KOPT-K1 (cell line): Measurements from ENCODE around the gene NFYB.
"Not testable (repeated sequence)": the region's sequence is repeated elsewhere in the genome, so short reads cannot be mapped to it uniquely, and the experiment has no call there.

Source experiments
- H3K27ac ChIP-seq: fragments of 200-600 bp; sonication (generic); 2 replicates; pipeline ENCODE4 v1.5.1; 2016; ENCODE audit warnings: antibody characterized with exemption, mild to moderate bottlenecking, low read depth, low read length; ENCODE audit not compliant: poor library complexity, severe bottlenecking
- H3K36me3 ChIP-seq: fragments of 200-600 bp; sonication (generic); 2 replicates; pipeline ENCODE4 v1.5.1; 2017; ENCODE audit warnings: antibody characterized with exemption, mild to moderate bottlenecking, low read length, moderate library complexity; ENCODE audit not compliant: insufficient read depth
- H3K9me3 ChIP-seq: fragments of 200-600 bp; sonication (generic); 2 replicates; pipeline ENCODE4 v1.5.1; 2017; ENCODE audit warnings: antibody characterized with exemption, low read length, mild to moderate bottlenecking; ENCODE audit not compliant: insufficient read depth, poor library complexity, severe bottlenecking

The NFYB gene

DNA sequence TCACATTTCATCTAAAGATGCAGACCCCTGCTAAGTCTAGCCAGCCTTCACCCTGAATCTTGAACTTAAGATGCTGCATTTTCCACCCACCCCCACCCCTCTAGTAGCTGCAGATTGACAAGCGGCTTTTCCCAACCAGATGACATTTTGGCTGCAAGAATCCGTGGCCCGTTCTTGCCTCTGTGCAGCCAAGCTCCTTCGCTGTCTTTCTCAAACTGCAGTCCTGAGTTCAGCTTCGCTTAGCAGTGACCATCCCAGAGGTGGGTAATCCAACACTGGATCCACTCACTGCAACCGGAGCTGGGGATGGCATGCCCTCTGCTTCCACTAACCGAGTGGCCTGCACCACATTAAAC is 765 bp upstream of the NFYB start:
- peak overlapping the region; percentile 72 for H3K27ac ChIP-seq
- peaks cover 16% of the 10 kb centered on the region for H3K36me3 ChIP-seq
- H3K9me3 ChIP-seq, result peaks cover under 1% of the 10 kb centered on the region

- H3K27ac ChIP-seq, result peak overlapping the region; percentile 92
- no peaks in the 10 kb centered on the region for H3K9me3 ChIP-seq
- peaks cover 31% of the 10 kb centered on the region for H3K36me3 ChIP-seq
Measured at GRCh38 chr12:104137001-104137901, 759 bp downstream of the NFYB start.

DNA sequence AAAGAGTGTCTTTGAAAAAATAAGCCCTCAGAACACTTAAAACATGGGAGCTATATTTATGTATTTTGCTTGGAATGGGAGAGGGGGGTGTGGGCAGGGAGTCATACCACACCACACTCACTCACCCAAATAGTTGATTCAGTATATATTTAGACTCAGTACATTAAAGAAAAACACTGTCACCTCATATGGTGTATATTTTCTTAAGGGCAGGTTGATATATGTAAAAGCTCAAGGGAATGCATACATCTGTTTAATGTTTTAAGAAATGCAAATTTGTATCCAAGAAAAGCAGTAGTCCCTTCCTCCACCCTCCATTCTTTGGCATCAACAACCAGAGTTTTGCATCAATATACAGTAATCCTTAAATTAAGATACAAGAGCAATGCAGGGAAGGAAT is 1.4 kb downstream of the NFYB start:
- Histone ChIP-seq H3K36me3 (peaks cover 38% of the 10 kb centered on the region), H3K27ac (peak overlapping the region; percentile 92), H3K9me3 (no peaks in the 10 kb centered on the region)

GRCh38 chr12:104134882-104135281 is 3.1 kb downstream of the NFYB start:
- peaks cover 55% of the 10 kb centered on the region for H3K36me3 ChIP-seq

DNA sequence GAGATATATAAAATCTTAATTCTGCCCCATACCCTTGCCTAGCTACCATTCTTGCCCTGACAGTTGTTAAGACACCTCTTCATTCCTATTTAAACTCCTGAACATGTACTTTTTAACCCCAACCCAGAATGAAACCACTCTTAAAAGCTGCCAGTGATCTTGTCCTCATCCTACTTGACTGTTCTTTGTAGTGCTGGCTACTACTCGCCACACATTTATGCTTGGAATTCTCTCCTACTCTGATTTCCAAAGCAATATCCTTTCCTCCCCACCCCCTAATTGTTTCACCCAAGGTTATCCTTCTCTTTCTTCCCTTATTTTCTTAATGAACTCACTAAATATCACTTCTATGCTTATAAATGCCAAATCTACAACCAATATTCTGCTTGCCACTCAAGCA is 4.1 kb downstream of the NFYB start:
- Histone ChIP-seq H3K36me3 (peaks cover 65% of the 10 kb centered on the region), H3K27ac (no peak overlapping the region), H3K9me3 (no peaks in the 10 kb centered on the region)

More at GRCh38 chr12:104134882-104135281, 3.1 kb downstream of the NFYB start:
- Histone ChIP-seq H3K27ac (no peak overlapping the region), H3K9me3 (no peaks in the 10 kb centered on the region)

DNA sequence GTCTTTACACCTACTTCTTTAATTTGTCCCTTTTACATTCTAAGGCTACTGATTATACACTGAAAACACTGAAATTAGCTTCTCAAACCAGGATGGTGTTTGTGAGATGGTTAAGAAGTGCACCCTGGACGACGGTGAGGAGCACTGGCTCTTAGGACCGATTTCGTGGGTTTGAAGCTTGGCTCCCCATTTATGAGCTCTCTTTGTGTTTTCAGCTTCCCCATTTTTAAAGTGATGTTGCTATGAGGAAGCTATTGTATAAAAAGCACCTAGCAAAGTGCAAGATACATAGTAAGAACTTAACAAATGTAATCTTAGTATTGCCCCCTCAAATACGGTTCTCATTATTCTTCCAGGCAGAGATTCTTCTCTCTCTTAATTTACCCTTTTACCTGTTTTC is 4.7 kb downstream of the NFYB start:
- Histone ChIP-seq H3K27ac (no peak overlapping the region), H3K9me3 (no peaks in the 10 kb centered on the region), H3K36me3 (peaks cover 70% of the 10 kb centered on the region)

DNA sequence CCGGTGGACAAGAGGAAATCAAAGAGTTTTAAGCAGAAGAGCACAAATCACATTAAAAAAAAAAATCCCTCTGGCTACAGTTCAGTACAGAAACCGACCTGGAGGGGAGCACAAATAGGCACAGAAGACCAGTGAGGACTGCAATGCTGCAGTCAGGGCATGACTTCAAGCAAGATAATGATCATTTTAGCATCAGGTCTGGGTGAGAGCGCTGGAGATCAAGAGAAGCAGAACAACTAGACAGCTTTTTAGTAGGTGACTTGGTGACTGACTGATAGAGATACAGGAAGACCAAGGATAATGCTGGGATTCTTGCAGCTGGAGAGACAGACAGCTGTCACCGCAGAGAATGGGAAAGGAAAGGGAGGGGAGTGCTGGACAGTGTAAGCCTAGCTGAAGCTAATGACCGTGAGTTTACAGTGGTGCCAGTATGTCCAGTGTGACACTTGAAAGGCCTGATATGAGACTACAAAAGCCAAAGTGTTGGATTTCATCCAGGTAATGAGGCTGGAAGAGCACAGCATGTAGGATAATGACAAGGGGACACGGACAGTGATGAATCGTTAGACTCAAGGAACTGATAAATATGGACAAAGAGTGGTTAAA is 5.6 kb downstream of the NFYB start:
- H3K36me3 ChIP-seq, result peaks cover 79% of the 10 kb centered on the region
- H3K9me3 ChIP-seq, result no peaks in the 10 kb centered on the region
- no peak overlapping the region for H3K27ac ChIP-seq

- Histone ChIP-seq H3K27ac (no peak overlapping the region), H3K36me3 (peaks cover 87% of the 10 kb centered on the region)
Measured at GRCh38 chr12:104131609-104132008, 6.4 kb downstream of the NFYB start.

DNA sequence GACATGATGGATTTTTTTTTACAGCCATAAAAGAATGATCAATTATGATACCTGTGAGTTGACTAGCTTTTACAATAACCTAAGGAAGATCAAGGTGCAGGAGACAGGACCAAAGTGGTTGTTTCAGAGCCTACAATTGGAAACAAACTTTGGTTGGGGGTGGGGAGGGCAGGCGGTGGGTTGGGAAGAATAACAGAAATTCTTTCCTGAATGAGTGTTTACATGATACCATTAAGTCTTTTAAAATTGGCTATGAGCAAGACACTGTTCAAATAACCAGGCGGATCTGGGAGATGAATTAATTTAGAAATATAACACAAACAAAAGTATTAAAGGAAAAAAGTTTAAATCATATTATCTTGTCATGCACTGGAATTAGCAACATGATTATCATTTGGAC is 7.2 kb downstream of the NFYB start:
- Histone ChIP-seq H3K9me3 (no peaks in the 10 kb centered on the region), H3K27ac (no peak overlapping the region), H3K36me3 (peaks cover 96% of the 10 kb centered on the region)

More at GRCh38 chr12:104131609-104132008, 6.4 kb downstream of the NFYB start:
- H3K9me3 ChIP-seq, result no peaks in the 10 kb centered on the region

DNA sequence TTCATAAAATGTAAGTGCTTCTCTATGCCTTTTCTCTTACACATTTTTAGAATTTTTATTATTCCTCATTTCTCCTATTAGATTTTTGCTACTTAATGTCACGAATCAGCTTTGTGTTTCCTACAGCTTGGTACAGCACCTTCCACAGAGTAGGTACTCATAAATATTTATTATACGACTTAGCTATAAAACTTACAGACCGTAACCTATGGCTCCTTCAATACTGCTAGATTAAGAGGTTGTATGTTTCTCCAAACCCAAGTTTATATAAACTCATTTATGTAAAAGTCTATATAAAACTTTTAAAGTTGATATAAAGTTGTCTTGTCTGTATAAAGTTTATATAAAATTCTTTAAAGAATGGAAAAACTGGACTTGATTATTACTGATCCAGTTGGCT is 11.5 kb downstream of the NFYB start:
- Histone ChIP-seq H3K9me3 (no peaks in the 10 kb centered on the region), H3K36me3 (peaks cover 100% of the 10 kb centered on the region), H3K27ac (no peak overlapping the region)

- Histone ChIP-seq H3K36me3 (peaks cover 99% of the 10 kb centered on the region), H3K27ac (no peak overlapping the region), H3K9me3 (no peaks in the 10 kb centered on the region)
Measured at GRCh38 chr12:104122298-104122697, 15.7 kb downstream of the NFYB start.

DNA sequence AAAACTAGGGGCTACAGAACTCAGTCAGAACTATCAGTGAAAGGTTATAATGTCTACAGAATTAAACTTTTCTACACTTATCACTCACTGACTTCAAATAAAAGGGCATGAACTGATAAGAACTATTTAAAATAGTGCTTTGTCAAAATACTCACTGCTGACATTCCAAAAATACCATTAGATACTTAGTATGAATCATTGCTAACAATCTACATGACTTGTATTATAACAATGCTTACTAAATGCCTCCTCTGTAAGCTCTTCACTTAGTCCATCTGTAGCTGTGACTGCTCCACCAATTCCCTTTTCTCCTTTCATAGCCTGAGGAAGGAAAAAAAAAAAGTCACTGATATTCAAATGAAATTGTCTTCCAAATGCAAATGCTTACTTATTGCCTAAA is 17.0 kb downstream of the NFYB start:
- Histone ChIP-seq H3K36me3 (peaks cover 95% of the 10 kb centered on the region), H3K27ac (no peak overlapping the region), H3K9me3 (no peaks in the 10 kb centered on the region)

- Histone ChIP-seq H3K9me3 (no peaks in the 10 kb centered on the region), H3K36me3 (peaks cover 61% of the 10 kb centered on the region), H3K27ac (no peak overlapping the region)
Measured at GRCh38 chr12:104115587-104115975, 22.4 kb downstream of the NFYB start.

DNA sequence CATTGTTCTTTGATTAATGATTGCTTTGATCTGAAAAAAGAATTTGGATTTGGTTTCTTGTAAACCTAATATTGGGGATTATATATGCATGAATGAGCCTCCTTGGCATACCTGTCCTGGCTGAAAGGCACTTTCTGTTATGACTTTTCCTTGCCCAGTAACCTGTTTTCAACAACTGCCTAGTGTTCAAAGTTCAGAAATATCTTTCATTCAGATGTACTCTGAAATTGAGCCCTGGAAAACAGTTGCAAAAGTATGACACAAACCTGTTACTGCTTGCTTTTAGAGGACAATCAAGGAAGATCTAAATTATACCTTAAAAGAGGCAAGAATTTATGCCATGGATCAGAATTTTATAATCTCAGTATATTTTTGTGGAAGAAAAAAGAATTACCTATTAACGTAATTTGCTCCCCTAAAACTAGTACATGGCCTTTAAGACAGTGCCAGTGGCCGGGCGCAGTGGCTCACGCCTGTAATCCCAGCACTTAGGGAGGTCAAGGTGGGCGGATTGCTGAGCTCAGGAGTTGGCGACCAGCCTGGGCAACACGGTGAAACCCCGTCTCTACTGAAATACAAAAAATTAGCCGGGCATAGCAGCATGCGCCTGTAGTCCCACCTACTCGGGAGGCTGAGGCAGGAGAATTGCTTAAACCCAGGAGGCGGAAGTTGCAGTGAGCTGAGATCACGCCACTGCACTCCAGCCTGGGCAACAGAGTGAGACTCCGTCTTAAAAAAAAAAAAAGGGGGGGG is 23.0 kb downstream of the NFYB start:
- peaks cover 55% of the 10 kb centered on the region for H3K36me3 ChIP-seq
- H3K27ac ChIP-seq, H3K9me3 ChIP-seq: not testable (repeated sequence)
